Activated CD4-positive, alpha-beta T cell treated with anti-CD3 and anti-CD28 coated beads, Interleukin-2, amount 10 ng/mL, durations not matched to agents 7 days and 5 days (primary cell): ENCODE data around the gene PIGBOS1. TPM values are rescaled to one million over a fixed set of nuclear protein-coding genes. Genes with fewer than 3 reads are reported as not detected.
A peak's percentile ranks its signal among the peaks of the same experiment; 100 is the strongest.

Experiments
- CTCF ChIA-PET: fragments of 350-600 bp; sonication (Branson Sonifier 250); formaldehyde crosslinking; loops from one replicate; lab custom pipeline; 2021; ENCODE audit warnings: antibody characterized with exemption; lab: Charles Lee
- POLR2A ChIA-PET: fragments of 350-600 bp; sonication (Branson Sonifier 250); formaldehyde crosslinking; loops from one replicate; lab custom pipeline; 2021; ENCODE audit warnings: antibody characterized with exemption; lab: Charles Lee
- DNase-seq: peaks from one replicate; pipeline ENCODE4 v3.0.0-alpha.2; 2020
- H3K27ac Mint-ChIP-seq: one replicate; pipeline ENCODE4 v1.8.0; 2021; ENCODE audit warnings: mild to moderate bottlenecking, moderate library complexity, mixed read lengths
- H3K27me3 Mint-ChIP-seq: one replicate; pipeline ENCODE4 v1.8.0; 2021; ENCODE audit warnings: mixed read lengths
- H3K36me3 Mint-ChIP-seq: one replicate; pipeline ENCODE4 v1.8.0; 2021; ENCODE audit warnings: low read depth, mixed read lengths
- H3K4me1 Mint-ChIP-seq: one replicate; pipeline ENCODE4 v1.8.0; 2021; ENCODE audit warnings: mixed read lengths
- H3K4me3 Mint-ChIP-seq: one replicate; pipeline ENCODE4 v1.8.0; 2021; ENCODE audit warnings: mild to moderate bottlenecking, moderate library complexity, mixed read lengths
- H3K9me3 Mint-ChIP-seq: one replicate; pipeline ENCODE4 v1.8.0; 2021; ENCODE audit warnings: mixed read lengths
- total RNA-seq, 2 experiments: library from RNA; stranded (reverse); gene quantifications; one replicate each; pipeline ENCODE4 v1.2.3, GENCODE V29; 2021

Gene PIGBOS1
- total RNA-seq, 2 experiments from 2014 or later = 11.0 to 11.4 TPM

GRCh38 chr15:55277715-55278114, 41.2 kb downstream of the PIGBOS1 start:
- ChIA-PET CTCF (no interaction called here), POLR2A (no interaction called here)
- no peaks in the 10 kb centered on the region for H3K9me3 Mint-ChIP-seq
- no peaks in the 10 kb centered on the region for H3K27me3 Mint-ChIP-seq
- H3K36me3 Mint-ChIP-seq = peaks cover 44% of the 10 kb centered on the region
- peak overlapping the region; percentile 62 for H3K4me3 Mint-ChIP-seq
- peak overlapping the region; percentile 94 for H3K27ac Mint-ChIP-seq
- DNase-seq = no peak
- peaks cover 87% of the 10 kb centered on the region for H3K4me1 Mint-ChIP-seq

DNA sequence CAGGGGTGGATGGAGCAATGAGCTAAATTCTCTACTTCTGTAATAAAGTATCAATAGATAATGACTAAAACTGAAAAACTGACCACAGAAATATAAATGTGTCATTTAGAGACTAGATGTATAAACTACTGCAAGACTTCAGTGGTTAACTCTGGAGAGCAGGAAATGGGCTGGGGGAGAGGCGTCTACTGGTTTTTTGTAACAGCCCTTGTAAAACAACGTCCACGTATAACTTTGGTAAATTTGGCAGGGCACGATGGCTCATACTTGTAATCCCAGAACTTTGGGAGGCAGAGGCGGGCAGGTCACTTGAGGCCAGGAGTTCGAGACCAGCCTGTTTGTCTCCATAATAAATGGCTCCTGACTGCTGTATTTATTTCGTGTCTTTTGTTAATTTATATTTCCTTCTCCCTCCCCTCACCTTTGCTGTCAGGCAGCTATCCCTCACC, 41.8 kb downstream of the PIGBOS1 start:
- ChIA-PET POLR2A (interaction anchor here (0.7 to 1.0 kb wide), 2 partner anchors 10 to 293 kb away, joined by 4 read pairs; no protein-coding TSS in a partner anchor), CTCF (interaction anchor here (0.8 to 1.7 kb wide), 4 partner anchors 10 to 39 kb away, joined by 3 to 6 read pairs (median 5); no protein-coding TSS in a partner anchor)
- Mint-ChIP-seq H3K36me3 (peaks cover 41% of the 10 kb centered on the region), H3K27me3 (no peaks in the 10 kb centered on the region), H3K9me3 (no peaks in the 10 kb centered on the region), H3K4me1 (peaks cover 84% of the 10 kb centered on the region), H3K4me3 (peak overlapping the region; percentile 62), H3K27ac (peak overlapping the region; percentile 94)
- DNase-seq = peak; percentile 75

DNA sequence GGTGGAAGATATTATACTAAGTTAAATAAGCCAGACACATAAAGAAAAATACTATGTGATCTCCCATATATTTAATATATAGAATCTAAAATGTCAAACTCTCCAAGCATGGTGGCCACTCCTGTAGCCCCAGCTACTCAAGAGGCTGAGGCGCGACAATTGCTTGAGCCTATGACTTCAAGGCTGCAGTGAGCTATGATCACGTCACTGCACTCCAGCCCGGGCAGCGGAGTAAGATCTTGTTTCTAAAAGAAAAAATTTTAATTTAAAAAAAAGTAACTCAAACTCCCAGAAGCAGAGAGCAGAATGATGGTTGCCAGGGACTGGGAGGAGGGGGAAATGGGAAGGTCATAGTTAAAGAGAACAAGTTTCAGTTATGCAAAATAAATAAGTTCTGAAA, 42.6 kb downstream of the PIGBOS1 start:
- peak overlapping the region; percentile 62 for H3K4me3 Mint-ChIP-seq

DNA sequence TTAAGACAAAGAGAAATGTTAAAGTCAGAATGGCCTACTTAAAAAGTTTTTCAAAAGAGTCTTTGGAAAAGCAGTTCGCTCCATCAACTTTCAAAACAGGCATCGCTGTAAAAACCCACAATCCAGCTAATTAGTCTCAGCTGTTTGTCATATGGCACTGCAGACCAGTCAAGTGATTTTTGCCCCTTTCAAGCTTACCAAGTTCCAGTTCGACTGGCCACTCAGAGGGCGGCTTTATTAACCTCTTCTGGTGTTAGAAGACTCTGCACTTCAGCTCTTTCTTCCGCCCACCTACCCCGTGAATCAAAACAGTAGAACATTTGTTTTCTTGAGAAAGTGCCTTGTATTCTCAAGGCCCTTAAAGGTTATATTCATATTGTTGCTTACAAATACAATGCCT, 48.6 kb downstream of the PIGBOS1 start:
- Mint-ChIP-seq H3K36me3 (peaks cover 75% of the 10 kb centered on the region), H3K4me1 (peaks cover 83% of the 10 kb centered on the region), H3K4me3 (no peak overlapping the region), H3K27ac (no peak overlapping the region), H3K27me3 (no peaks in the 10 kb centered on the region), H3K9me3 (no peaks in the 10 kb centered on the region)
- POLR2A ChIA-PET = no interaction called here
- CTCF ChIA-PET = interaction anchor here (1.8 to 1.9 kb wide), 2 partner anchors 12 to 18 kb away, joined by 5 to 7 read pairs; no protein-coding TSS in a partner anchor
- no peak for DNase-seq

More for the DNA sequence above, 42.6 kb downstream of the PIGBOS1 start:
- DNase-seq = no peak
- H3K4me1 Mint-ChIP-seq = peaks cover 82% of the 10 kb centered on the region
- H3K36me3 Mint-ChIP-seq = peaks cover 47% of the 10 kb centered on the region
- no peaks in the 10 kb centered on the region for H3K9me3 Mint-ChIP-seq
- H3K27me3 Mint-ChIP-seq = no peaks in the 10 kb centered on the region
- ChIA-PET POLR2A (interaction anchor here (0.7 to 1.0 kb wide), 2 partner anchors 9 to 294 kb away, joined by 4 read pairs; no protein-coding TSS in a partner anchor), CTCF (interaction anchor here (0.6 to 1.7 kb wide), 6 partner anchors 9 to 158 kb away, joined by 3 to 6 read pairs (median 3); no protein-coding TSS in a partner anchor)
- H3K27ac Mint-ChIP-seq = peak overlapping the region; percentile 94

DNA sequence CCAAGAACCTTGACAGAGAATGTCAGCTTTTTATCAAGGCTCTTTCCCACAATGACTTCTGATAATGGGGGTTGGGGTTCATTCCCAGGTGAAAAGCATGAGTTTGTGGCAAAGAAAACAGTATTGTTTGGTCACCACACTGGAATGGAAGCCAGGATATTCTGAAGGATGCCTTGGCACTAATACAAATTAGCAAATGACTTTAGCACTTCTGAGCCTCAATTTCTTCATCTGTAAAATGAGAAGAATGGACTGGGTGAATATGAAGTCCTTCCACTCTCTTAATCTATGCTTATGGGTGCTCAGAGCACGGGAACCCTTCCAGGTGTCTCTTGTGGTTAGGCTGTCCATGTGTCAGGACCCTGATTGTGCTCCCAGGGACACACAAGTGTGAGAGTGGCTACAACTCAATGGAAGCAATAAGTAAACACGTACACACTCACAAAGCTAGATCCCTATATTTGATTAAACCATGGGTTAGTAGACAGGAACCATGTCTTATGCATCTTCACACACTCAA, 50.7 kb downstream of the PIGBOS1 start:
- no peak for DNase-seq
- peak overlapping the region; percentile 62 for H3K4me3 Mint-ChIP-seq
- peak overlapping the region; percentile 96 for H3K27ac Mint-ChIP-seq
- H3K36me3 Mint-ChIP-seq = peaks cover 69% of the 10 kb centered on the region
- no peaks in the 10 kb centered on the region for H3K9me3 Mint-ChIP-seq
- H3K4me1 Mint-ChIP-seq = peaks cover 72% of the 10 kb centered on the region
- CTCF ChIA-PET = interaction anchor here (1.2 to 1.9 kb wide), 3 partner anchors 8 to 21 kb away, joined by 5 to 7 read pairs (median 6); no protein-coding TSS in a partner anchor
- no peaks in the 10 kb centered on the region for H3K27me3 Mint-ChIP-seq
- POLR2A ChIA-PET = interaction anchor here (1.1 kb wide), 1 partner anchor 9 kb away, joined by 4 read pairs; no protein-coding TSS in a partner anchor

- H3K4me3 Mint-ChIP-seq = peak overlapping the region; percentile 62
- POLR2A ChIA-PET = interaction anchor here (0.6 to 1.1 kb wide), 2 partner anchors 9 to 108 kb away, joined by 3 to 4 read pairs; no protein-coding TSS in a partner anchor
- peaks cover 71% of the 10 kb centered on the region for H3K4me1 Mint-ChIP-seq
- no peaks in the 10 kb centered on the region for H3K27me3 Mint-ChIP-seq
- peak; percentile 74 for DNase-seq
- CTCF ChIA-PET = interaction anchor here (0.8 to 1.5 kb wide), 7 partner anchors 9 to 50 kb away, joined by 3 to 6 read pairs (median 3); no protein-coding TSS in a partner anchor
- H3K36me3 Mint-ChIP-seq = peaks cover 69% of the 10 kb centered on the region
- peak overlapping the region; percentile 96 for H3K27ac Mint-ChIP-seq
- H3K9me3 Mint-ChIP-seq = no peaks in the 10 kb centered on the region
These were observed 51.3 kb downstream of the PIGBOS1 start for GRCh38 chr15:55267401-55268175.

Other genes starting within 250 kb of the PIGBOS1 start
- gene RSL24D1, start 122.2 kb downstream of the PIGBOS1 start, total RNA-seq = 10 to 100 TPM; 78.6 to 81.2 TPM
- gene RAB27A, start 29.3 kb downstream of the PIGBOS1 start, total RNA-seq = 10 to 100 TPM; 63.4 to 65.8 TPM
- gene PIGB, start 99 bp upstream of the PIGBOS1 start, total RNA-seq = 10 to 100 TPM; 22.2 to 23.4 TPM
- 10 to 100 TPM; 13.0 to 13.1 TPM for gene CCPG1, start 89.2 kb upstream of the PIGBOS1 start, total RNA-seq
- gene PIERCE2, start 89.4 kb upstream of the PIGBOS1 start, total RNA-seq = under 1 TPM in 1 of 2 experiments, not detected in 1; 0.60 TPM
- not detected for gene DNAAF4, start 189.1 kb upstream of the PIGBOS1 start, total RNA-seq